HUES48 (cell line): ENCODE measurements around the gene TBL1X.

ENCODE experiments used
- H3K27ac ChIP-seq: one replicate; pipeline ENCODE4 v1.7.0; 2013; ENCODE audit warnings: low read depth, low read length, inconsistent platforms
- H3K27me3 ChIP-seq: 2 replicates; pipeline ENCODE4 v1.6.1; 2013; ENCODE audit warnings: mild to moderate bottlenecking, low read length; ENCODE audit not compliant: control insufficient read depth, insufficient read depth
- H3K36me3 ChIP-seq: 2 replicates; pipeline ENCODE4 v1.6.1; 2013; ENCODE audit warnings: low read length; ENCODE audit not compliant: control insufficient read depth, insufficient read depth
- H3K4me1 ChIP-seq: 2 replicates; pipeline ENCODE4 v1.6.1; 2013; ENCODE audit warnings: mild to moderate bottlenecking, low read length; ENCODE audit not compliant: control insufficient read depth, insufficient read depth
- H3K4me3 ChIP-seq: 2 replicates; pipeline ENCODE4 v1.5.1; 2013; ENCODE audit warnings: mild to moderate bottlenecking, low read depth, low read length
- H3K9ac ChIP-seq: 2 replicates; pipeline ENCODE4 v1.6.1; 2013; ENCODE audit warnings: mild to moderate bottlenecking, low read depth, low read length, moderate library complexity
- H3K9me3 ChIP-seq: 2 replicates; pipeline ENCODE4 v1.6.1; 2013; ENCODE audit warnings: low read length; ENCODE audit not compliant: control insufficient read depth, insufficient read depth

TBL1X gene

DNA sequence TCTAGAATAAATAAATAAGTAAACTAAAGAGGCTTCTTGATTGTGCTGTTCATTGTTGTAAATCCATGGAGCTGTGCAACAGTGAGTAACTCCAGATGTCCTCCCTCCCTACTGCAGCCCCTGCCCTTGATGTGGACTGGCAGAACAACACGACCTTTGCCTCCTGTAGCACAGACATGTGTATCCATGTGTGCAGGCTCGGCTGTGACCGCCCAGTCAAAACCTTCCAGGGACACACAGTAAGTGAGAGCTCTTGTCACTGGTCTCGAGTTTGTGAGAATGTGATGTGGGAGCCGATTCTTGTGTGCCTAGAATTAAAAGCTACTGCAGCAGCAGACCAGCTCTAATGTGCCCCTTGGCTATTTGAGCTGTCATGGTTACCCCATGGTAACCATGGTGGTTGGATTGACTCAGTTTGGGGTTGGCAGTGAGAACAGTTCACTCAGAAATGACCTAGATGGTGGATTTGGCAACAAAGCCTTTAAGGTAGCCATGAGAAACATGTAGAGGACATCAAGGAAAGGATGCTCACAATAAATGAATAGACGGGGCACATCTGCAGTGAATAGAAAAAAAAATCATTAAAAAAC, 240.1 kb downstream of the TBL1X start:
- H3K27me3 ChIP-seq = no peaks in the 10 kb centered on the region
- H3K4me1 ChIP-seq = 0 out of 2 replicates have a peak, but pooled peaks cover 3% of the 10 kb centered on the region
- no peak overlapping the region for H3K9ac ChIP-seq
- H3K36me3 ChIP-seq = peaks cover 37% of the 10 kb centered on the region
- no peaks in the 10 kb centered on the region for H3K9me3 ChIP-seq
- H3K27ac ChIP-seq = no peak overlapping the region
- no peak overlapping the region for H3K4me3 ChIP-seq

DNA sequence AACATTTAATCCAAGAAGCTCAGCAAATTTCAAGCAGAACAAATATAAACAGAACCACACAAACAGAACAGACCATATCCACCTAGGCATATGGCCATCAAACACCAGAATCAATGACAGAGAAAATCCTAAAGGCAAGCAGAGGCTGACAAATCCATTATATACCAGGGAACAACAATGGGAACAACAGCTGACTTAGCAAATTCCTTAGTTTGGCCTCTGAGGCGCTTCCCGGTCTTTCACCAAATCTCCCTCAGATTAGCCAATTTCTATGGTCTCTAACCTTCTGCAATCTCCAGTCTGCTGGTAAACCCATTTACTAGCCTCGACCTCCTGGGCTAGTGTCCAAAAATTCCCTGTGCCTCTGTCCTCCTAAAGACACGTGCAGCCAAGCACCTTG, 241.6 kb downstream of the TBL1X start:
- no peak overlapping the region for H3K27ac ChIP-seq
- H3K4me3 ChIP-seq = no peak overlapping the region
- no peaks in the 10 kb centered on the region for H3K27me3 ChIP-seq
- H3K36me3 ChIP-seq = peaks cover 44% of the 10 kb centered on the region
- no peaks in the 10 kb centered on the region for H3K9me3 ChIP-seq
- H3K4me1 ChIP-seq = 0 out of 2 replicates have a peak, but pooled peaks cover 3% of the 10 kb centered on the region
- H3K9ac ChIP-seq = no peak overlapping the region

GRCh38 chrX:9707306-9708033, 242.6 kb downstream of the TBL1X start:
- Histone ChIP-seq H3K4me1 (0 out of 2 replicates have a peak, but pooled peaks cover 3% of the 10 kb centered on the region), H3K36me3 (peaks cover 45% of the 10 kb centered on the region), H3K27ac (no peak overlapping the region), H3K4me3 (no peak overlapping the region), H3K9me3 (no peaks in the 10 kb centered on the region), H3K27me3 (no peaks in the 10 kb centered on the region), H3K9ac (no peak overlapping the region)

- Histone ChIP-seq H3K4me1 (0 out of 2 replicates have a peak, but pooled peaks cover 3% of the 10 kb centered on the region), H3K4me3 (no peak overlapping the region), H3K9ac (no peak overlapping the region), H3K9me3 (no peaks in the 10 kb centered on the region), H3K36me3 (peaks cover 51% of the 10 kb centered on the region), H3K27me3 (no peaks in the 10 kb centered on the region), H3K27ac (no peak overlapping the region)
Observed at GRCh38 chrX:9708086-9708485, 243.2 kb downstream of the TBL1X start.

DNA sequence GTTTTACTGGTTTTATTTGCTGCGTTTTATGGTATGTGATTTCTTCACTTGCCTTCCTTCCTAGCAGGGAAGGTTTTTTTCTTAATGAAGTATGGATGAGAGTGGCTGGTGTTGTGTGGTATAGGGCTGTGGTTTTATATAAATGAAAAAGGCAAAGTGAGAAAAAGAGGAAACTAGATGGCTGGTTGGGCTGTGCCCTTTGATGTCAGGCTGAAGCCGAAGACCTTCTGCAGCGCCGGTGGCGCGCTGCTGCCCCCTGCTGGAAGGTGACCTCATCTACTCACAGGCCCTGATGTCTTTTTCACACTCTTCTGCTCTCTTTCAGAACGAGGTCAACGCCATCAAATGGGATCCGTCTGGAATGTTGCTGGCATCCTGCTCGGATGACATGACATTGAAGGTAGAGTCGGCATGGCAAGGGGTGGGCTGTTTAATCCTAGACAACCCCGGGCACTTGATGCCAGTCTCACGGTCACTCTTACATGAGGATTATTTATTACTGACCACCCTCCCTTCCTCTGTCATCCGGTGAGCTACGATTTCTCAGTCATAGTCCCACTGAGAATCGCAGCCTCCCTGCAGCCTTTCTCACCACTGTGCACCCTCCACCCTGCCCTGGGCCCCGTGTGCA, 244.2 kb downstream of the TBL1X start:
- peaks cover 59% of the 10 kb centered on the region for H3K36me3 ChIP-seq
- no peak overlapping the region for H3K27ac ChIP-seq

GRCh38 chrX:9710332-9710731, 245.5 kb downstream of the TBL1X start:
- Histone ChIP-seq H3K4me3 (no peak overlapping the region), H3K27me3 (no peaks in the 10 kb centered on the region), H3K9ac (no peak overlapping the region), H3K36me3 (peaks cover 65% of the 10 kb centered on the region), H3K9me3 (no peaks in the 10 kb centered on the region), H3K4me1 (0 out of 2 replicates have a peak, but pooled peaks cover 3% of the 10 kb centered on the region), H3K27ac (no peak overlapping the region)

More for the DNA sequence above, 244.2 kb downstream of the TBL1X start:
- no peaks in the 10 kb centered on the region for H3K27me3 ChIP-seq
- H3K9me3 ChIP-seq = no peaks in the 10 kb centered on the region
- H3K4me3 ChIP-seq = no peak overlapping the region
- H3K4me1 ChIP-seq = 0 out of 2 replicates have a peak, but pooled peaks cover 3% of the 10 kb centered on the region
- H3K9ac ChIP-seq = no peak overlapping the region

DNA sequence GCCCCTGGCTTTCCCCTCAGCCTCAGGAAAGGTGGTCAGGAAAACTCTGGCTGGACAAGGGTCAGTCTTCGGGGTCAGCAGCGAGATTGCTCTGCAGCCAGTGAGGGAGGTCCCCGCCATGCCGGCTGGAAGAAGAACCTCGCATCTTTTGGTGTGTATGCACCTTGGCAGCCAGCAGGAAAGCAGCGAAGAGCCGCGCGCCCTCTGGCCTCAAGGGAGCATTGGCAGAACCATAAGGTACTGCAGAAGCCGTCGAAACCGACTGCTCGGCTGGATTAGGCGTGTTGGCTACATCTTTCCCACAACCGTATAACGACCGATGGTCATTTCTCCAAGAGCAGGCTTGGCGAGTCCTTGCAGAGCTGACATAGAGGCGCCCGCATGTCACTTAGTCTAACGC, 252.5 kb downstream of the TBL1X start:
- Histone ChIP-seq H3K9me3 (peaks cover 22% of the 10 kb centered on the region), H3K36me3 (peaks cover 83% of the 10 kb centered on the region), H3K4me3 (no peak overlapping the region)

GRCh38 chrX:9724711-9725110, 259.9 kb downstream of the TBL1X start:
- Histone ChIP-seq H3K4me1 (no peaks in the 10 kb centered on the region), H3K9me3 (peaks cover 57% of the 10 kb centered on the region), H3K4me3 (no peak overlapping the region), H3K27ac (no peak overlapping the region), H3K36me3 (peaks cover 34% of the 10 kb centered on the region), H3K9ac (no peak overlapping the region), H3K27me3 (no peaks in the 10 kb centered on the region)

More for the DNA sequence above, 252.5 kb downstream of the TBL1X start:
- Histone ChIP-seq H3K27ac (no peak overlapping the region), H3K9ac (no peak overlapping the region), H3K4me1 (no peaks in the 10 kb centered on the region), H3K27me3 (no peaks in the 10 kb centered on the region)

- no peaks in the 10 kb centered on the region for H3K4me1 ChIP-seq
- peaks cover 36% of the 10 kb centered on the region for H3K9me3 ChIP-seq
- no peak overlapping the region for H3K27ac ChIP-seq
Observed at GRCh38 chrX:9728261-9728660, 263.4 kb downstream of the TBL1X start.

DNA sequence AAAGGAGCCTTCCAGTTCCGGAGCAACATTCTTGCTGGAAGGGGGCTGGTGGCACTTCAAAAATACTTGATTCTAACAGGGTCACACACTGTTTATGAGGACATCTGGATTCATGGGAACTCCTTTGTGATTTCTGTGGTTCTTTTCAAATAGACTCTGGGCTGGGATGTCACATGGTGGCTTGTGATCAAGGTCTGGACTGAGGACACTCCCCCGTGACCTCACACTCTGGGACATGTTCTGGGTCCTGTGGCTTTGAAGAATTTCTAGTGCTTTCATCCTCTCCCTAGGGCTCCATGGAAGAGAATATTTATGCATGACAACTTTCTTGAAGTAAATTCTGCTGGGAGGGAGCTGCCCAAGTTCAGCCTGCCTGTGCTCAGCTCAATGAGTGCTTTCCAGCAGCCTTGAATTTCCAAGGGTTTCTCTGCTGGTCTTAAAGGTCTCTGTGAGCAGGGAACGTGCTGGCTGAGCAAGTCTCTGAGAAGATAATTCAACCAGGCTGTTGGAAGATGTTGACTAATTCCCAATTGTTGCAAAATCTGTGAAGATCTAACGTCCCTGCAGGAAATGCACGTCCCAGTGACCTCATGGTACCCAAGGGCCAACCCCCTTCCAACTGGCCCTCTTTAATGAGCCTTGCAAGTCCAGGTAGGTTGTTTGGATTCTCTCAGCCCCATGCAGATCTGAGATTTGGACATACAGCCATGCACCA, 264.5 kb downstream of the TBL1X start:
- H3K9me3 ChIP-seq = peaks cover 37% of the 10 kb centered on the region
- no peak overlapping the region for H3K9ac ChIP-seq
- H3K27me3 ChIP-seq = no peaks in the 10 kb centered on the region
- no peak overlapping the region for H3K27ac ChIP-seq
- H3K4me3 ChIP-seq = no peak overlapping the region
- H3K4me1 ChIP-seq = no peaks in the 10 kb centered on the region
- peaks cover 14% of the 10 kb centered on the region; the same call in 1 of the 2 replicates for H3K36me3 ChIP-seq

More at GRCh38 chrX:9728261-9728660, 263.4 kb downstream of the TBL1X start:
- Histone ChIP-seq H3K36me3 (peaks cover 14% of the 10 kb centered on the region; the same call in 1 of the 2 replicates), H3K27me3 (no peaks in the 10 kb centered on the region), H3K9ac (no peak overlapping the region), H3K4me3 (no peak overlapping the region)
